Stimulated activated CD8-positive, alpha-beta memory T cell treated with anti-CD3 and anti-CD28 coated beads, Interleukin-4, amount 100 ng/mL, for 4 hours (primary cell): ENCODE measurements around the gene GGNBP2.

ENCODE experiments used
- DNase-seq, 2 donors: peaks; one replicate each; pipeline ENCODE4 v3.0.0-alpha.2; 2020; ENCODE audit warnings: low read depth in 2 of 2, low spot score in 1 of 2

GGNBP2 gene

GRCh38 chr17:36515837-36516236 lies 28.9 kb upstream of the GGNBP2 start:
- DNase-seq, result no peak

- DNase-seq, result no peak
Observed at GRCh38 chr17:36523113-36523512, 21.6 kb upstream of the GGNBP2 start.

GRCh38 chr17:36524428-36524876 lies 20.3 kb upstream of the GGNBP2 start:
- DNase-seq, result no peak

GRCh38 chr17:36525113-36525512 lies 19.6 kb upstream of the GGNBP2 start:
- DNase-seq, result no peak

- no peak for DNase-seq
Observed at GRCh38 chr17:36525888-36526287, 18.8 kb upstream of the GGNBP2 start.

- DNase-seq, result no peak
Observed at GRCh38 chr17:36527621-36528250, 17.0 kb upstream of the GGNBP2 start.

- no peak for DNase-seq
Observed at GRCh38 chr17:36529121-36529520, 15.6 kb upstream of the GGNBP2 start.

- no peak for DNase-seq
Observed at GRCh38 chr17:36532435-36532975, 12.2 kb upstream of the GGNBP2 start.

GRCh38 chr17:36533935-36534839 lies 10.5 kb upstream of the GGNBP2 start:
- peak in 1 of 2 donors; percentile 22 for DNase-seq

GRCh38 chr17:36534840-36535668 lies 9.7 kb upstream of the GGNBP2 start, which contains the start of the genes MYO19 and PIGW:
TSS of gene MYO19 (minus strand) at chr17:36534868. CDS start at chr17:36532538, 2,330 bp downstream.
TSS of gene PIGW (plus strand) at chr17:36534987. CDS start at chr17:36537102, 2,115 bp downstream.
- peak; percentile 62 to 80 for DNase-seq

GRCh38 chr17:36535669-36536081 lies 9.0 kb upstream of the GGNBP2 start:
- DNase-seq, result no peak

GRCh38 chr17:36540696-36541095 lies 4.0 kb upstream of the GGNBP2 start:
- no peak for DNase-seq

- DNase-seq, result no peak
Observed at GRCh38 chr17:36542755-36543154, 2.0 kb upstream of the GGNBP2 start.

- no peak for DNase-seq
Observed at GRCh38 chr17:36544044-36544306, 744 bp upstream of the GGNBP2 start.

GRCh38 chr17:36545077-36545464 lies 352 bp downstream of the GGNBP2 start:
- DNase-seq, result no peak

- DNase-seq, result peak; percentile 90 to 92
Observed at GRCh38 chr17:36545465-36546417, 1.0 kb downstream of the GGNBP2 start.

GRCh38 chr17:36546418-36547093 lies 1.8 kb downstream of the GGNBP2 start:
- DNase-seq, result no peak

- no peak for DNase-seq
Observed at GRCh38 chr17:36547776-36548175, 3.1 kb downstream of the GGNBP2 start.
